Nephron progenitor cell (in vitro differentiated cells): ENCODE data around the gene USH2A.

Experiments used
- DNase-seq: peaks from one replicate; pipeline ENCODE4 v3.0.0; 2021
- H3K27ac Mint-ChIP-seq: 2 replicates; pipeline ENCODE4 v1.8.0; 2021; ENCODE audit warnings: mild to moderate bottlenecking, moderate library complexity, mixed read lengths
- H3K27me3 Mint-ChIP-seq: 2 replicates; pipeline ENCODE4 v1.8.0; 2021; ENCODE audit warnings: mild to moderate bottlenecking, low read depth, mixed read lengths; ENCODE audit not compliant: poor library complexity
- H3K36me3 Mint-ChIP-seq: 2 replicates; pipeline ENCODE4 v1.8.0; 2021; ENCODE audit warnings: low read depth, mixed read lengths
- H3K4me1 Mint-ChIP-seq: 2 replicates; pipeline ENCODE4 v1.8.0; 2021; ENCODE audit warnings: mixed read lengths
- H3K4me3 Mint-ChIP-seq: 2 replicates; pipeline ENCODE4 v1.8.0; 2021; ENCODE audit warnings: mild to moderate bottlenecking, moderate library complexity, mixed read lengths
- H3K9me3 Mint-ChIP-seq: 2 replicates; pipeline ENCODE4 v1.8.0; 2021; ENCODE audit warnings: mild to moderate bottlenecking, moderate library complexity, mixed read lengths
- CTCF ChIP-seq: fragments of 200-600 bp; sonication (generic); IDR thresholded peaks from 2 replicates; pipeline ENCODE4 v1.5.0; 2021; ENCODE audit warnings: antibody characterized with exemption

USH2A gene

GRCh38 chr1:215643592-215644321, 779.5 kb downstream of the USH2A start:
- no peaks in the 10 kb centered on the region for H3K9me3 Mint-ChIP-seq
- no peak for DNase-seq
- H3K4me1 Mint-ChIP-seq, result no peaks in the 10 kb centered on the region
- no peak for TF ChIP-seq CTCF
- H3K36me3 Mint-ChIP-seq, result no peaks in the 10 kb centered on the region
- no peak overlapping the region for H3K27ac Mint-ChIP-seq
- peaks cover 4% of the 10 kb centered on the region for H3K27me3 Mint-ChIP-seq
- no peak overlapping the region for H3K4me3 Mint-ChIP-seq

GRCh38 chr1:215640429-215641148, 782.7 kb downstream of the USH2A start:
- DNase-seq, result no peak
- Mint-ChIP-seq H3K27ac (no peak overlapping the region), H3K9me3 (no peaks in the 10 kb centered on the region), H3K27me3 (peaks cover 4% of the 10 kb centered on the region), H3K4me3 (no peak overlapping the region), H3K4me1 (peaks cover 23% of the 10 kb centered on the region), H3K36me3 (no peaks in the 10 kb centered on the region)
- TF ChIP-seq CTCF, result no peak

GRCh38 chr1:215637041-215637573, 786.1 kb downstream of the USH2A start:
- no peaks in the 10 kb centered on the region for H3K27me3 Mint-ChIP-seq
- no peak overlapping the region for H3K4me3 Mint-ChIP-seq
- H3K4me1 Mint-ChIP-seq, result peaks cover 31% of the 10 kb centered on the region
- no peak for DNase-seq
- no peak overlapping the region for H3K27ac Mint-ChIP-seq
- H3K36me3 Mint-ChIP-seq, result no peaks in the 10 kb centered on the region
- no peaks in the 10 kb centered on the region for H3K9me3 Mint-ChIP-seq
- no peak for TF ChIP-seq CTCF

GRCh38 chr1:215636258-215636965, 786.8 kb downstream of the USH2A start:
- no peaks in the 10 kb centered on the region for H3K36me3 Mint-ChIP-seq
- no peaks in the 10 kb centered on the region for H3K27me3 Mint-ChIP-seq
- TF ChIP-seq CTCF, result no peak
- H3K4me1 Mint-ChIP-seq, result peaks cover 32% of the 10 kb centered on the region
- no peak for DNase-seq
- H3K27ac Mint-ChIP-seq, result peak overlapping the region; percentile 38
- H3K9me3 Mint-ChIP-seq, result no peaks in the 10 kb centered on the region
- H3K4me3 Mint-ChIP-seq, result no peak overlapping the region

- Mint-ChIP-seq H3K9me3 (no peaks in the 10 kb centered on the region), H3K4me1 (peaks cover 38% of the 10 kb centered on the region), H3K27me3 (no peaks in the 10 kb centered on the region), H3K36me3 (no peaks in the 10 kb centered on the region), H3K4me3 (no peak overlapping the region), H3K27ac (peak overlapping the region; percentile 38)
- no peak for TF ChIP-seq CTCF
- no peak for DNase-seq
Observed at GRCh38 chr1:215635827-215636226, 787.4 kb downstream of the USH2A start.
